K562 (cell line): Measurements from ENCODE around the gene GIGYF1. TPM values are rescaled to one million over a fixed set of nuclear protein-coding genes. Genes with fewer than 3 reads are reported as not detected.
A peak's percentile ranks its signal among the peaks of the same experiment; 100 is the strongest.

Experiments
- ATAC-seq: fragments of 200-7000 bp; cut with Tn5 transposase; 3 replicates; pipeline ENCODE4 v1.9.1; 2020; ENCODE audit warnings: moderate library complexity
- BruUV-seq: library from RNA; stranded (reverse); fragments of 400-500 nt; replicated peaks from 2 replicates; lab custom pipeline; 2021; lab: Mats Ljungman, UMichigan
- CTCF ChIA-PET: fragments of 300-600 bp; formaldehyde crosslinking; extraction: SDS; loops from one replicate; lab custom pipeline; 2021; ENCODE audit warnings: low intra/inter-chr PET ratio; lab: Yijun Ruan, JAX
- POLR2A ChIA-PET: fragments of 300-600, 350-650 bp; sonication (Branson Sonifier 250); formaldehyde crosslinking; extraction: SDS; loops from one replicate; lab custom pipeline; 2021; ENCODE audit warnings: antibody characterized with exemption, inconsistent platforms; lab: Yijun Ruan, JAX
- DNase-seq, 4 experiments: peaks; one replicate each; pipeline versions ENCODE4 v3.0.0 to v3.0.0-alpha.2; 2011 to 2018; ENCODE audit warnings: low spot score in 3 of 4, mixed read lengths in 3 of 4; ENCODE audit errors: extremely low read depth in 1 of 4
- FAIRE-seq: peaks from 2 replicates; lab custom pipeline; 2011; peaks lifted over from hg19 to GRCh38; lab: Jason Lieb, UNC
- H2AFZ ChIP-seq: 2 replicates; pipeline ENCODE4 v1.6.0; 2011; ENCODE audit warnings: low read depth, low read length, control low read depth, inconsistent platforms
- H3K27ac ChIP-seq: fragments of 200-600 bp; 3 replicates; pipeline ENCODE4 v1.8.0; 2011; ENCODE audit warnings: low read depth, mild to moderate bottlenecking, control low read depth, inconsistent platforms, low read length, moderate library complexity, mixed read lengths; ENCODE audit errors: extremely low read depth
- H3K27me3 ChIP-seq, 2 experiments: fragments of 300-600 bp in 1 of 2; 2 replicates in 1 of 2; 3 replicates in 1 of 2; pipeline versions ENCODE4 v1.6.0 to v1.8.0; 2011; ENCODE audit warnings: inconsistent platforms in 2 of 2, low read length in 2 of 2, mild to moderate bottlenecking in 1 of 2, mixed read lengths in 1 of 2, moderate library complexity in 1 of 2; ENCODE audit not compliant: control insufficient read depth in 2 of 2, insufficient read depth in 2 of 2
- H3K36me3 ChIP-seq: fragments of 300-600 bp; 3 replicates; pipeline ENCODE4 v1.8.0; 2011; ENCODE audit warnings: mild to moderate bottlenecking, low read length, inconsistent platforms; ENCODE audit not compliant: control insufficient read depth, insufficient read depth
- H3K4me1 ChIP-seq, 2 experiments: fragments of 200-600 bp in 1 of 2; replicated peaks in 1 of 2; 2 replicates in 1 of 2; 3 replicates in 1 of 2; pipeline versions ENCODE4 v1.5.1 to v1.8.0; 2011; ENCODE audit warnings: inconsistent platforms in 2 of 2, low read length in 2 of 2, mild to moderate bottlenecking in 1 of 2, mixed read lengths in 1 of 2, moderate library complexity in 1 of 2; ENCODE audit not compliant: control insufficient read depth in 2 of 2, insufficient read depth in 2 of 2
- H3K4me2 ChIP-seq: 2 replicates; pipeline ENCODE4 v1.6.1; 2011; ENCODE audit warnings: low read length, control low read depth, inconsistent platforms, mixed read lengths; ENCODE audit not compliant: insufficient read depth
- H3K4me3 ChIP-seq: fragments of 200-600 bp; sonication (generic), shearing (Covaris generic); 2 replicates; pipeline ENCODE4 v1.5.1; 2016; ENCODE audit warnings: control low read depth, inconsistent platforms
- H3K79me2 ChIP-seq: fragments of 200-600 bp; 3 replicates; pipeline ENCODE4 v1.8.0; 2011; ENCODE audit warnings: low read length, inconsistent platforms; ENCODE audit not compliant: control insufficient read depth, insufficient read depth
- H3K9ac ChIP-seq, 2 experiments: 2 replicates each; pipeline versions ENCODE4 v1.6.0 to v1.6.1; 2011; ENCODE audit warnings: low read depth in 2 of 2, low read length in 2 of 2, control low read depth in 1 of 2, inconsistent platforms in 1 of 2, mild to moderate bottlenecking in 1 of 2, mixed read lengths in 1 of 2; ENCODE audit not compliant: insufficient read depth in 1 of 2
- H3K9me1 ChIP-seq: one replicate; pipeline ENCODE4 v1.6.0; 2011; ENCODE audit warnings: inconsistent platforms, mild to moderate bottlenecking, low read length, moderate library complexity; ENCODE audit not compliant: control insufficient read depth, insufficient read depth
- H3K9me3 ChIP-seq: replicated peaks from 2 replicates; pipeline ENCODE4 v1.5.1; 2011; ENCODE audit warnings: low read depth, low read length, inconsistent platforms; ENCODE audit not compliant: control insufficient read depth, insufficient read depth
- H4K20me1 ChIP-seq: replicated peaks from 2 replicates; pipeline ENCODE4 v1.6.1; 2011; ENCODE audit warnings: low read length, inconsistent platforms, mixed read lengths; ENCODE audit not compliant: control insufficient read depth, insufficient read depth
- ADNP ChIP-seq: fragments of 200-800 bp; sonication (Bioruptor generic); IDR thresholded peaks from 2 replicates; pipeline ENCODE4 v1.6.1; 2016; ENCODE audit warnings: missing genetic modification characterization, missing compliant biosample characterization
- BCOR ChIP-seq: fragments of 450-650 bp; IDR thresholded peaks from 2 replicates; pipeline ENCODE4 v1.6.1; 2016
- KDM1A ChIP-seq, 2 experiments: fragments of 450-650 bp; IDR thresholded peaks; 2 replicates each; pipeline ENCODE4 v1.6.1; 2016; ENCODE audit warnings: mild to moderate bottlenecking in 2 of 2
- PCBP1 ChIP-seq: fragments of 200-400 bp; formaldehyde crosslinking; IDR thresholded peaks from 2 replicates; pipeline ENCODE4 v1.6.1; 2018; ENCODE audit warnings: mild to moderate bottlenecking, low read depth, low read length; ENCODE audit not compliant: poor library complexity, severe bottlenecking
- ZNF408 ChIP-seq: fragments of 250-450 bp; sonication (Bioruptor Pico); IDR thresholded peaks from 2 replicates; pipeline ENCODE4 v1.4.0; 2020; ENCODE audit warnings: low read depth, mild to moderate bottlenecking, moderate library complexity
- ZNF668 ChIP-seq: fragments of 250-450 bp; sonication (Bioruptor Pico); IDR thresholded peaks from 2 replicates; pipeline ENCODE4 v1.8.0; 2022; ENCODE audit warnings: mild to moderate bottlenecking, inconsistent platforms
- WGBS: fragments of 100-300 bp; shearing (Covaris generic); methylation state at CpG from one replicate; pipeline ENCODE4 v1.1.6; 2016; ENCODE audit warnings: low coverage, mixed read lengths; ENCODE audit not compliant: insufficient coverage; ENCODE audit errors: missing lambda C conversion rate; 5-methylcytosine and 5-hydroxymethylcytosine counted together
- in situ Hi-C: fragments of 300-500 bp; cut with MboI; formaldehyde crosslinking; loops from 4 replicates; pipeline ENCODE4 v1.15.0; 2018; ENCODE audit warnings: inconsistent platforms, mixed read lengths
- intact Hi-C: fragments of 100-400 bp; cut with micrococcal nuclease; formaldehyde crosslinking; loops from 2 replicates; pipeline ENCODE4 v1.14.2; 2022
- polyA plus RNA-seq, 8 experiments: library from polyadenylated mRNA; depleted of rRNA in 4 of 8; stranded (reverse) in 5 of 8; unstranded in 3 of 8; fragments of >200 nt; fragmentation: Nextera tagmentation in 2 of 8; fragmentation: Illumina TruSeq in 1 of 8; extraction: Ambion mirVana in 2 of 8; extraction: Trizol in 1 of 8; gene quantifications; 2 replicates each; pipeline versions ENCODE4 v1.2.1 to v1.2.3, GENCODE V29; 2011 to 2014; ENCODE audit warnings: inconsistent platforms in 1 of 8, missing spikeins in 1 of 8
- total RNA-seq, 7 experiments: library from RNA; depleted of rRNA in 6 of 7; stranded (reverse); fragments of >200 nt in 6 of 7; fragmentation: Illumina TruSeq in 2 of 7; extraction: Trizol in 2 of 7; gene quantifications; 2 replicates each; pipeline versions ENCODE4 v1.2.1 to v1.2.3, GENCODE V29; 2011 to 2021; ENCODE audit warnings: low replicate concordance in 1 of 7
- TF ChIP-seq, protein P1 (sequence below): conservative IDR thresholded peaks from 2 replicates; pipeline ENCODE4 v1.6.1; 2011; ENCODE audit warnings: low read depth, mild to moderate bottlenecking, low read length; ENCODE audit not compliant: control insufficient read depth
- TF ChIP-seq, protein P2 (sequence below): sonication (generic); formaldehyde crosslinking; IDR thresholded peaks from 2 replicates; pipeline ENCODE4 v1.8.0; 2023; ENCODE audit warnings: mild to moderate bottlenecking, missing genetic modification reagents

GIGYF1 gene
- total and polyA plus RNA-seq, 9 of the 15 experiments (the other 6 are each of a cell fraction or from before 2014, with no cell fraction given) = 0.56 to 76.2 (median 16.8) TPM

- no peaks in the 10 kb centered on the region for H3K79me2 ChIP-seq
- CTCF ChIA-PET = no interaction called here
- no peak within 1 kb of the TSS; the same call in 1 of the 2 replicates for H3K4me2 ChIP-seq
- WGBS = 16% methylated on average over 19 of the region's 21 CpGs
- peaks cover 9 to 19% of the 10 kb centered on the region in 2 experiments for H3K27me3 ChIP-seq
- H3K9me1 ChIP-seq = no peaks in the 10 kb centered on the region
- no TSS peak for BruUV-seq
- H3K4me3 ChIP-seq = no peak within 1 kb of the TSS
- no peaks in the 10 kb centered on the region for H3K36me3 ChIP-seq
- H4K20me1 ChIP-seq = no peaks in the 10 kb centered on the region
- in situ Hi-C loops = no loop called here
- no peak for FAIRE-seq
- peak within 1 kb of the TSS in 1 of 2 experiments; percentile 79; a peak in 2 of 4 replicates for H3K9ac ChIP-seq
- DNase-seq = peak in 2 of 4 experiments; percentile 39 to 41
- TF ChIP-seq PCBP1 (peak; percentile 39), ZNF408 (no peak)
- H2AFZ ChIP-seq = no peak within 1 kb of the TSS
- POLR2A ChIA-PET = interaction anchor here (0.6 to 0.7 kb wide), 2 partner anchors 86 to 118 kb away, joined by 3 read pairs; partner anchors contain the start of gene PCOLCE
- peaks cover 4% of the 10 kb centered on the region; the same call in 1 of the 2 replicates for H3K9me3 ChIP-seq
- H3K4me1 ChIP-seq = peaks cover 6 to 26% of the 10 kb centered on the region in 2 experiments; a peak in 3 of 5 replicates
- H3K27ac ChIP-seq = no peak within 1 kb of the TSS
- no peak for ATAC-seq
- intact Hi-C loops = loop anchor here (10.0 kb wide), 1 partner anchor 315 kb away; no protein-coding TSS in a partner anchor
These were observed 26.2 kb upstream of the GIGYF1 start, which contains the start of gene EPO for GRCh38 chr7:100720279-100720670. EPO (plus strand) TSS chr7:100720468; CDS start chr7:100720981, 513 bp downstream.

DNA sequence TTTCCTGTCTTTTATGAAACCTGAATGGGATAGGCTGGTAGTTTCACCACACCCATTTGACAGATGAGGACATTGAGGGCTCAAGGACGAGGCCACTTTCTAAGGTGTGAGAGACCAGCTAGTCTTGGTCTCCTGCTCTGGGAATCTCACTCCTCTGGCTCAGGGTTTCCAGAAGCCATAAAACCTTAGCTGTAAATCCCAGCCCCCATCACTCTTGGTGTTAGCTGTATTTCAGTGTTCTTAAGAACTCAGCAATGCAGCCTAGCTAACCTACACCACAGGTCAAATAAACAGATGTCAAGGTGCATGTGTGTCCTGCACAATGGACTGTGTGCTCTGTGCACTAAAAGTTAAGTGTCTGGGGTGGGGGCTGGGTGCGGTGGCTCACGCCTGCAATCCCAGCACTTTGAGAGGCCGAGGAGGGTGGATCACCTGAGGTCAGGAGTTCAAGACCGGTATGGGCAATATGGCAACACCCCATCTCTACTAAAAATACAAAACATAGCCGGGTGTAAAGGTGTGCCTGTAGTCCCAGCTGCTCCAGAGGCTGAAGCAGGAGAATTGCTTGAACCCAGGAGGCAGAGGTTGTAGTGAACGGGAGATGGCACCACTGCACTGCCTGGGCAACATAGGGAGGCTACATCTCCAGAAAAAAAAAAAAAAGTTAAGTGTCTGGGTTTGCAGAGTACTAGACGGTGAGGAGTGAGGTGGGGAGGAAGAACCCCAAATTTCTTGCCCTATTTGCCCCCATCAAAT, 25.7 kb upstream of the GIGYF1 start:
- FAIRE-seq = no peak
- intact Hi-C loops = loop anchor here (10.0 kb wide), 1 partner anchor 315 kb away; no protein-coding TSS in a partner anchor
- Histone ChIP-seq H3K9ac (no peak overlapping the region), H3K4me2 (no peak overlapping the region), H3K27me3 (peaks cover 10 to 25% of the 10 kb centered on the region in 2 experiments), H4K20me1 (no peaks in the 10 kb centered on the region), H3K36me3 (no peaks in the 10 kb centered on the region), H2AFZ (no peak overlapping the region), H3K4me3 (no peak overlapping the region), H3K4me1 (peaks cover 6 to 26% of the 10 kb centered on the region in 2 experiments; a peak in 3 of 5 replicates), H3K79me2 (no peaks in the 10 kb centered on the region), H3K9me3 (peaks cover 4% of the 10 kb centered on the region; the same call in 1 of the 2 replicates), H3K9me1 (no peaks in the 10 kb centered on the region), H3K27ac (no peak overlapping the region)
- DNase-seq = no peak
- WGBS = 14% methylated on average over 8 of the region's 8 CpGs
- no TSS peak for BruUV-seq
- in situ Hi-C loops = no loop called here
- no peak for ATAC-seq
- ChIA-PET POLR2A (interaction anchor here (0.5 to 0.7 kb wide), 3 partner anchors 80 to 117 kb away, joined by 3 to 5 read pairs (median 3); partner anchors contain the start of gene PCOLCE), CTCF (no interaction called here)
- TF ChIP-seq KDM1A (IDR thresholded peaks at IDR 0.05) (0 out of 4 replicates have a peak, but pooled peaks of 1 of the 2 experiments have one; percentile 8), ZNF668 (CRISPR knock-in tag) (no peak), ADNP (tag) (peak; percentile 61; the same call in 1 of the 2 replicates), BCOR (peak; percentile 75)
- TF ChIP-seq, protein P1, sequence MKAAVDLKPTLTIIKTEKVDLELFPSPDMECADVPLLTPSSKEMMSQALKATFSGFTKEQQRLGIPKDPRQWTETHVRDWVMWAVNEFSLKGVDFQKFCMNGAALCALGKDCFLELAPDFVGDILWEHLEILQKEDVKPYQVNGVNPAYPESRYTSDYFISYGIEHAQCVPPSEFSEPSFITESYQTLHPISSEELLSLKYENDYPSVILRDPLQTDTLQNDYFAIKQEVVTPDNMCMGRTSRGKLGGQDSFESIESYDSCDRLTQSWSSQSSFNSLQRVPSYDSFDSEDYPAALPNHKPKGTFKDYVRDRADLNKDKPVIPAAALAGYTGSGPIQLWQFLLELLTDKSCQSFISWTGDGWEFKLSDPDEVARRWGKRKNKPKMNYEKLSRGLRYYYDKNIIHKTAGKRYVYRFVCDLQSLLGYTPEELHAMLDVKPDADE = no peak
- TF ChIP-seq, protein P2, sequence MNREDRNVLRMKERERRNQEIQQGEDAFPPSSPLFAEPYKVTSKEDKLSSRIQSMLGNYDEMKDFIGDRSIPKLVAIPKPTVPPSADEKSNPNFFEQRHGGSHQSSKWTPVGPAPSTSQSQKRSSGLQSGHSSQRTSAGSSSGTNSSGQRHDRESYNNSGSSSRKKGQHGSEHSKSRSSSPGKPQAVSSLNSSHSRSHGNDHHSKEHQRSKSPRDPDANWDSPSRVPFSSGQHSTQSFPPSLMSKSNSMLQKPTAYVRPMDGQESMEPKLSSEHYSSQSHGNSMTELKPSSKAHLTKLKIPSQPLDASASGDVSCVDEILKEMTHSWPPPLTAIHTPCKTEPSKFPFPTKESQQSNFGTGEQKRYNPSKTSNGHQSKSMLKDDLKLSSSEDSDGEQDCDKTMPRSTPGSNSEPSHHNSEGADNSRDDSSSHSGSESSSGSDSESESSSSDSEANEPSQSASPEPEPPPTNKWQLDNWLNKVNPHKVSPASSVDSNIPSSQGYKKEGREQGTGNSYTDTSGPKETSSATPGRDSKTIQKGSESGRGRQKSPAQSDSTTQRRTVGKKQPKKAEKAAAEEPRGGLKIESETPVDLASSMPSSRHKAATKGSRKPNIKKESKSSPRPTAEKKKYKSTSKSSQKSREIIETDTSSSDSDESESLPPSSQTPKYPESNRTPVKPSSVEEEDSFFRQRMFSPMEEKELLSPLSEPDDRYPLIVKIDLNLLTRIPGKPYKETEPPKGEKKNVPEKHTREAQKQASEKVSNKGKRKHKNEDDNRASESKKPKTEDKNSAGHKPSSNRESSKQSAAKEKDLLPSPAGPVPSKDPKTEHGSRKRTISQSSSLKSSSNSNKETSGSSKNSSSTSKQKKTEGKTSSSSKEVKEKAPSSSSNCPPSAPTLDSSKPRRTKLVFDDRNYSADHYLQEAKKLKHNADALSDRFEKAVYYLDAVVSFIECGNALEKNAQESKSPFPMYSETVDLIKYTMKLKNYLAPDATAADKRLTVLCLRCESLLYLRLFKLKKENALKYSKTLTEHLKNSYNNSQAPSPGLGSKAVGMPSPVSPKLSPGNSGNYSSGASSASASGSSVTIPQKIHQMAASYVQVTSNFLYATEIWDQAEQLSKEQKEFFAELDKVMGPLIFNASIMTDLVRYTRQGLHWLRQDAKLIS = no peak
